ENCODE measurements around the gene CCDC179. TPM values are rescaled to one million over a fixed set of nuclear protein-coding genes. Genes with fewer than 3 reads are reported as not detected.

The CCDC179 gene
- total RNA-seq, 1 experiment from 2014 or later, result not detected

DNA sequence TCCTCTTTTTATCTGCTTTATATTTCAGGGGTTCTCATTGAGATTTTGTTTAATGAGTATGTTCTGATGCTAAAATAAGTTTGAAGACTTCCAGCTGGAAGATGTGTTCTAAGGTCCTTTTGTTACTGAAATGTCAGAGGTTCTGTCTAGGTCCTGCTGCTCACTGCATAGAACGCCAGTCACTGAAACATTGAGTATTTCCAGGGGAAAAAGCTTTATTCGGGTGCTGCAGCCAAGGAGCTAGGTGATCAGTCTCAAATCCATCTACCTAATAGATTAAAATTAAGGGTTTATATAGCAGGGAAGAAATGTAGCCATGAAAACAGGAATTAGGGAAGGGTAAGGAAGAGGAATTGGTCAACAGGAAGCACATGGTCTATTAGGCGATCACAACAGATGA lies 50.4 kb downstream of the CCDC179 start:
- intact Hi-C loops (cut with micrococcal nuclease; ENCODE audit: unreplicated experiment), result no loop called here
- H3K4me3 Mint-ChIP-seq (ENCODE audit: low read depth, unreplicated experiment), result no peak overlapping the region
- no peak overlapping the region for H3K27ac Mint-ChIP-seq (ENCODE audit: unreplicated experiment)
- H3K36me3 Mint-ChIP-seq (ENCODE audit: insufficient read depth, unreplicated experiment), result no peaks in the 10 kb centered on the region
- H3K27me3 Mint-ChIP-seq (ENCODE audit: unreplicated experiment), result no peaks in the 10 kb centered on the region
- BruUV-seq (replicated peaks), result no TSS peak
- no peak for TF ChIP-seq CTCF (IDR thresholded peaks at IDR 0.05; ENCODE audit: unreplicated experiment)
- H3K4me1 Mint-ChIP-seq (ENCODE audit: low read depth, unreplicated experiment), result peaks cover 18% of the 10 kb centered on the region
- CTCF ChIA-PET, result no interaction called here
- no peaks in the 10 kb centered on the region for H3K9me3 Mint-ChIP-seq (ENCODE audit: low read depth, unreplicated experiment)
- no peak for DNase-seq

GRCh38 chr11:22808571-22809197 lies 51.6 kb downstream of the CCDC179 start:
- no TSS peak for BruUV-seq (replicated peaks)
- no peak overlapping the region for H3K4me3 Mint-ChIP-seq (ENCODE audit: low read depth, unreplicated experiment)
- intact Hi-C loops (cut with micrococcal nuclease; ENCODE audit: unreplicated experiment), result no loop called here
- no peaks in the 10 kb centered on the region for H3K27me3 Mint-ChIP-seq (ENCODE audit: unreplicated experiment)
- H3K4me1 Mint-ChIP-seq (ENCODE audit: low read depth, unreplicated experiment), result peaks cover 18% of the 10 kb centered on the region
- TF ChIP-seq CTCF (IDR thresholded peaks at IDR 0.05; ENCODE audit: unreplicated experiment), result no peak
- no peak for DNase-seq
- no peaks in the 10 kb centered on the region for H3K36me3 Mint-ChIP-seq (ENCODE audit: insufficient read depth, unreplicated experiment)
- no peak overlapping the region for H3K27ac Mint-ChIP-seq (ENCODE audit: unreplicated experiment)
- H3K9me3 Mint-ChIP-seq (ENCODE audit: low read depth, unreplicated experiment), result no peaks in the 10 kb centered on the region
- CTCF ChIA-PET, result no interaction called here

GRCh38 chr11:22807855-22808570 lies 52.3 kb downstream of the CCDC179 start:
- H3K36me3 Mint-ChIP-seq (ENCODE audit: insufficient read depth, unreplicated experiment), result no peaks in the 10 kb centered on the region
- intact Hi-C loops (cut with micrococcal nuclease; ENCODE audit: unreplicated experiment), result no loop called here
- no peak for TF ChIP-seq CTCF (IDR thresholded peaks at IDR 0.05; ENCODE audit: unreplicated experiment)
- CTCF ChIA-PET, result no interaction called here
- no peaks in the 10 kb centered on the region for H3K27me3 Mint-ChIP-seq (ENCODE audit: unreplicated experiment)
- no peaks in the 10 kb centered on the region for H3K9me3 Mint-ChIP-seq (ENCODE audit: low read depth, unreplicated experiment)
- DNase-seq, result no peak
- no peak overlapping the region for H3K4me3 Mint-ChIP-seq (ENCODE audit: low read depth, unreplicated experiment)
- no TSS peak for BruUV-seq (replicated peaks)
- no peak overlapping the region for H3K27ac Mint-ChIP-seq (ENCODE audit: unreplicated experiment)
- H3K4me1 Mint-ChIP-seq (ENCODE audit: low read depth, unreplicated experiment), result peaks cover 18% of the 10 kb centered on the region

GRCh38 chr11:22807391-22807790 lies 52.9 kb downstream of the CCDC179 start:
- intact Hi-C loops (cut with micrococcal nuclease; ENCODE audit: unreplicated experiment), result no loop called here
- Mint-ChIP-seq H3K4me1 (ENCODE audit: low read depth, unreplicated experiment) (peaks cover 18% of the 10 kb centered on the region), H3K4me3 (ENCODE audit: low read depth, unreplicated experiment) (no peak overlapping the region), H3K9me3 (ENCODE audit: low read depth, unreplicated experiment) (no peaks in the 10 kb centered on the region), H3K27ac (ENCODE audit: unreplicated experiment) (no peak overlapping the region), H3K36me3 (ENCODE audit: insufficient read depth, unreplicated experiment) (no peaks in the 10 kb centered on the region), H3K27me3 (ENCODE audit: unreplicated experiment) (no peaks in the 10 kb centered on the region)
- TF ChIP-seq CTCF (IDR thresholded peaks at IDR 0.05; ENCODE audit: unreplicated experiment), result no peak
- no peak for DNase-seq
- BruUV-seq (replicated peaks), result no TSS peak
- CTCF ChIA-PET, result no interaction called here
